K562 (cell line): ENCODE measurements around the gene SMCO1. TPM values are rescaled to one million over a fixed set of nuclear protein-coding genes. Genes with fewer than 3 reads are reported as not detected.
A peak's percentile ranks its signal among the peaks of the same experiment; 100 is the strongest.

Experiments used
- ATAC-seq: fragments of 200-7000 bp; cut with Tn5 transposase; 3 replicates; pipeline ENCODE4 v1.9.1; 2020; ENCODE audit warnings: moderate library complexity
- BruUV-seq: library from RNA; stranded (reverse); fragments of 400-500 nt; replicated peaks from 2 replicates; lab custom pipeline; 2021; lab: Mats Ljungman, UMichigan
- CTCF ChIA-PET: fragments of 300-600 bp; formaldehyde crosslinking; extraction: SDS; loops from one replicate; lab custom pipeline; 2021; ENCODE audit warnings: low intra/inter-chr PET ratio; lab: Yijun Ruan, JAX
- POLR2A ChIA-PET: fragments of 300-600, 350-650 bp; sonication (Branson Sonifier 250); formaldehyde crosslinking; extraction: SDS; loops from one replicate; lab custom pipeline; 2021; ENCODE audit warnings: antibody characterized with exemption, inconsistent platforms; lab: Yijun Ruan, JAX
- DNase-seq, 4 experiments: peaks; one replicate each; pipeline versions ENCODE4 v3.0.0 to v3.0.0-alpha.2; 2011 to 2018; ENCODE audit warnings: low spot score in 3 of 4, mixed read lengths in 3 of 4; ENCODE audit errors: extremely low read depth in 1 of 4
- FAIRE-seq: peaks from 2 replicates; lab custom pipeline; 2011; peaks lifted over from hg19 to GRCh38; lab: Jason Lieb, UNC
- H2AFZ ChIP-seq: 2 replicates; pipeline ENCODE4 v1.6.0; 2011; ENCODE audit warnings: low read depth, low read length, control low read depth, inconsistent platforms
- H3K27ac ChIP-seq: fragments of 200-600 bp; 3 replicates; pipeline ENCODE4 v1.8.0; 2011; ENCODE audit warnings: low read depth, mild to moderate bottlenecking, control low read depth, inconsistent platforms, low read length, moderate library complexity, mixed read lengths; ENCODE audit errors: extremely low read depth
- H3K27me3 ChIP-seq, 2 experiments: fragments of 300-600 bp in 1 of 2; 2 replicates in 1 of 2; 3 replicates in 1 of 2; pipeline versions ENCODE4 v1.6.0 to v1.8.0; 2011; ENCODE audit warnings: inconsistent platforms in 2 of 2, low read length in 2 of 2, mild to moderate bottlenecking in 1 of 2, mixed read lengths in 1 of 2, moderate library complexity in 1 of 2; ENCODE audit not compliant: control insufficient read depth in 2 of 2, insufficient read depth in 2 of 2
- H3K36me3 ChIP-seq: fragments of 300-600 bp; 3 replicates; pipeline ENCODE4 v1.8.0; 2011; ENCODE audit warnings: mild to moderate bottlenecking, low read length, inconsistent platforms; ENCODE audit not compliant: control insufficient read depth, insufficient read depth
- H3K4me1 ChIP-seq, 2 experiments: fragments of 200-600 bp in 1 of 2; replicated peaks in 1 of 2; 2 replicates in 1 of 2; 3 replicates in 1 of 2; pipeline versions ENCODE4 v1.5.1 to v1.8.0; 2011; ENCODE audit warnings: inconsistent platforms in 2 of 2, low read length in 2 of 2, mild to moderate bottlenecking in 1 of 2, mixed read lengths in 1 of 2, moderate library complexity in 1 of 2; ENCODE audit not compliant: control insufficient read depth in 2 of 2, insufficient read depth in 2 of 2
- H3K4me2 ChIP-seq: 2 replicates; pipeline ENCODE4 v1.6.1; 2011; ENCODE audit warnings: low read length, control low read depth, inconsistent platforms, mixed read lengths; ENCODE audit not compliant: insufficient read depth
- H3K4me3 ChIP-seq: fragments of 200-600 bp; sonication (generic), shearing (Covaris generic); 2 replicates; pipeline ENCODE4 v1.5.1; 2016; ENCODE audit warnings: control low read depth, inconsistent platforms
- H3K79me2 ChIP-seq: fragments of 200-600 bp; 3 replicates; pipeline ENCODE4 v1.8.0; 2011; ENCODE audit warnings: low read length, inconsistent platforms; ENCODE audit not compliant: control insufficient read depth, insufficient read depth
- H3K9ac ChIP-seq, 2 experiments: 2 replicates each; pipeline versions ENCODE4 v1.6.0 to v1.6.1; 2011; ENCODE audit warnings: low read depth in 2 of 2, low read length in 2 of 2, control low read depth in 1 of 2, inconsistent platforms in 1 of 2, mild to moderate bottlenecking in 1 of 2, mixed read lengths in 1 of 2; ENCODE audit not compliant: insufficient read depth in 1 of 2
- H3K9me1 ChIP-seq: one replicate; pipeline ENCODE4 v1.6.0; 2011; ENCODE audit warnings: inconsistent platforms, mild to moderate bottlenecking, low read length, moderate library complexity; ENCODE audit not compliant: control insufficient read depth, insufficient read depth
- H3K9me3 ChIP-seq: replicated peaks from 2 replicates; pipeline ENCODE4 v1.5.1; 2011; ENCODE audit warnings: low read depth, low read length, inconsistent platforms; ENCODE audit not compliant: control insufficient read depth, insufficient read depth
- H4K20me1 ChIP-seq: replicated peaks from 2 replicates; pipeline ENCODE4 v1.6.1; 2011; ENCODE audit warnings: low read length, inconsistent platforms, mixed read lengths; ENCODE audit not compliant: control insufficient read depth, insufficient read depth
- ATF3 ChIP-seq, 2 experiments: fragments of 450-650 bp in 1 of 2; sonication (generic) in 1 of 2; formaldehyde crosslinking in 1 of 2; IDR thresholded peaks in 1 of 2; conservative IDR thresholded peaks in 1 of 2; 2 replicates each; pipeline versions ENCODE4 v1.6.1 to v1.8.1; 2016 to 2023; ENCODE audit warnings: mild to moderate bottlenecking in 2 of 2, moderate library complexity in 2 of 2, inconsistent platforms in 1 of 2, missing genetic modification reagents in 1 of 2
- CGGBP1 ChIP-seq: fragments of 250-450 bp; sonication (Bioruptor Pico); IDR thresholded peaks from 2 replicates; pipeline ENCODE4 v1.9.0; 2021; ENCODE audit warnings: mild to moderate bottlenecking
- FOXJ3 ChIP-seq: sonication (generic); formaldehyde crosslinking; IDR thresholded peaks from 2 replicates; pipeline ENCODE4 v1.4.0; 2020; ENCODE audit warnings: mild to moderate bottlenecking, missing genetic modification reagents
- GTF2B ChIP-seq: IDR thresholded peaks from 2 replicates; pipeline ENCODE4 v1.6.1; 2011; ENCODE audit not compliant: insufficient read length; ENCODE audit errors: extremely low read depth
- HBP1 ChIP-seq: fragments of 450-650 bp; formaldehyde crosslinking; IDR thresholded peaks from 2 replicates; pipeline ENCODE4 v1.4.0; 2022; ENCODE audit warnings: missing genetic modification characterization
- KDM2B ChIP-seq: fragments of 250-450 bp; sonication (Bioruptor Pico); IDR thresholded peaks from 2 replicates; pipeline ENCODE4 v1.8.0; 2021; ENCODE audit warnings: mild to moderate bottlenecking, moderate library complexity
- PHB ChIP-seq: fragments of 250-450 bp; sonication (Bioruptor Pico); IDR thresholded peaks from 2 replicates; pipeline ENCODE4 v1.5.0; 2021
- RBM15 ChIP-seq: fragments of 200-400 bp; formaldehyde crosslinking; IDR thresholded peaks from 2 replicates; pipeline ENCODE4 v1.6.1; 2018; ENCODE audit warnings: mild to moderate bottlenecking, low read length, moderate library complexity; ENCODE audit not compliant: insufficient read depth
- RERE ChIP-seq: sonication (generic); formaldehyde crosslinking; IDR thresholded peaks from 2 replicates; pipeline ENCODE4 v1.8.0; 2023; ENCODE audit warnings: missing genetic modification reagents, mild to moderate bottlenecking, borderline replicate concordance
- TFE3 ChIP-seq: fragments of 450-650 bp; formaldehyde crosslinking; IDR thresholded peaks from 2 replicates; pipeline ENCODE4 v1.4.0; 2020; ENCODE audit warnings: mild to moderate bottlenecking, mixed read lengths
- ZNF12 ChIP-seq: sonication (generic); formaldehyde crosslinking; IDR thresholded peaks from 2 replicates; pipeline ENCODE4 v1.4.0; 2020; ENCODE audit warnings: mild to moderate bottlenecking, missing genetic modification reagents
- WGBS: fragments of 100-300 bp; shearing (Covaris generic); methylation state at CpG from one replicate; pipeline ENCODE4 v1.1.6; 2016; ENCODE audit warnings: low coverage, mixed read lengths; ENCODE audit not compliant: insufficient coverage; ENCODE audit errors: missing lambda C conversion rate; 5-methylcytosine and 5-hydroxymethylcytosine counted together
- in situ Hi-C: fragments of 300-500 bp; cut with MboI; formaldehyde crosslinking; loops from 4 replicates; pipeline ENCODE4 v1.15.0; 2018; ENCODE audit warnings: inconsistent platforms, mixed read lengths
- intact Hi-C: fragments of 100-400 bp; cut with micrococcal nuclease; formaldehyde crosslinking; loops from 2 replicates; pipeline ENCODE4 v1.14.2; 2022
- polyA plus RNA-seq, 8 experiments: library from polyadenylated mRNA; depleted of rRNA in 4 of 8; stranded (reverse) in 5 of 8; unstranded in 3 of 8; fragments of >200 nt; fragmentation: Nextera tagmentation in 2 of 8; fragmentation: Illumina TruSeq in 1 of 8; extraction: Ambion mirVana in 2 of 8; extraction: Trizol in 1 of 8; gene quantifications; 2 replicates each; pipeline versions ENCODE4 v1.2.1 to v1.2.3, GENCODE V29; 2011 to 2014; ENCODE audit warnings: inconsistent platforms in 1 of 8, missing spikeins in 1 of 8
- total RNA-seq, 7 experiments: library from RNA; depleted of rRNA in 6 of 7; stranded (reverse); fragments of >200 nt in 6 of 7; fragmentation: Illumina TruSeq in 2 of 7; extraction: Trizol in 2 of 7; gene quantifications; 2 replicates each; pipeline versions ENCODE4 v1.2.1 to v1.2.3, GENCODE V29; 2011 to 2021; ENCODE audit warnings: low replicate concordance in 1 of 7

Gene SMCO1
- total and polyA plus RNA-seq, 9 of the 15 experiments (the other 6 are each of a cell fraction or from before 2014, with no cell fraction given) = 0.05 to 0.35 (median 0.12) TPM; not detected in 5

- H2AFZ ChIP-seq = peak overlapping the region; percentile 71
- H3K27me3 ChIP-seq = no peaks in the 10 kb centered on the region
- H3K4me1 ChIP-seq = peaks cover 16 to 20% of the 10 kb centered on the region in 2 experiments
- no peaks in the 10 kb centered on the region for H4K20me1 ChIP-seq
- H3K9me1 ChIP-seq = no peaks in the 10 kb centered on the region
- ChIA-PET POLR2A (no interaction called here), CTCF (interaction anchor here (1.3 to 2.0 kb wide), 2 partner anchors 160 to 445 kb away, joined by 5 to 8 read pairs; no protein-coding TSS in a partner anchor)
- intact Hi-C loops (loop anchor here (2.0 to 10.0 kb wide), 4 partner anchors 42 to 660 kb away; partner anchors contain the start of genes FBXO45, NCBP2 and WDR53), in situ Hi-C loops (no loop called here)
- H3K4me2 ChIP-seq = no peak overlapping the region
- ATAC-seq (no peak), DNase-seq (no peak), FAIRE-seq (no peak)
- H3K79me2 ChIP-seq = no peaks in the 10 kb centered on the region
- no peaks in the 10 kb centered on the region for H3K36me3 ChIP-seq
- no TSS peak for BruUV-seq
- H3K4me3 ChIP-seq = no peak overlapping the region
- no peaks in the 10 kb centered on the region for H3K9me3 ChIP-seq
- 29% methylated on average over 4 of the region's 4 CpGs for WGBS
- no peak overlapping the region for H3K9ac ChIP-seq
- H3K27ac ChIP-seq = no peak overlapping the region
- TF ChIP-seq GTF2B (no peak), KDM2B (CRISPR knock-in tag) (no peak), TFE3 (CRISPR knock-in tag) (no peak), PHB (CRISPR knock-in tag) (no peak), RERE (no peak), CGGBP1 (no peak), ZNF12 (CRISPR knock-in tag) (no peak), RBM15 (no peak), FOXJ3 (CRISPR knock-in tag) (no peak), HBP1 (CRISPR knock-in tag) (no peak), ATF3 (IDR thresholded peaks at IDR 0.05) (peak; percentile 92), ATF3 (CRISPR knock-in tag; conservative IDR thresholded peaks at IDR 0.05) (no peak)
Measured at GRCh38 chr3:196525141-196525540, 10.0 kb upstream of the SMCO1 start.
